ENCODE measurements around the gene ANKRD55.

Gene ANKRD55

GRCh38 chr5:56072863-56073766 lies 160.0 kb downstream of the ANKRD55 start:
- no peak for DNase-seq

DNA sequence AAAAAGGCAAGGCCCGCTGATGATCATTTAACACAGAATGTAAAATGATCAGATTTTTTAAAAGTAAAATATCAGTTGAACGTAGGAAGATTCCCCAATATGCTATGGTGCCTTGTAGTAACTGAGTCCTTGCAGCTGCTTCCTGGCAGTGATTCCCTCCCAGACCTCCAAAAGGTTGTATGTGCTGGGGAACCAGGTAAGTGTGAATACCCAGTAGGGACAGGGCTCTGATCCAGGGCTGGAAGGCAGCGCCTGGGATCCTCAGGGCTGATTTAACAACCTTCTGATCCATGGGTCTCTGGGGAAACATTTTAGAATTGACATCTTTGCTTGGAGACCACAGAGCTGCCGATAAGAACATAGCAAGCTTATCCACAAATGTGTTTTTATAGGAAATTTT lies 161.7 kb downstream of the ANKRD55 start:
- DNase-seq, result no peak

DNA sequence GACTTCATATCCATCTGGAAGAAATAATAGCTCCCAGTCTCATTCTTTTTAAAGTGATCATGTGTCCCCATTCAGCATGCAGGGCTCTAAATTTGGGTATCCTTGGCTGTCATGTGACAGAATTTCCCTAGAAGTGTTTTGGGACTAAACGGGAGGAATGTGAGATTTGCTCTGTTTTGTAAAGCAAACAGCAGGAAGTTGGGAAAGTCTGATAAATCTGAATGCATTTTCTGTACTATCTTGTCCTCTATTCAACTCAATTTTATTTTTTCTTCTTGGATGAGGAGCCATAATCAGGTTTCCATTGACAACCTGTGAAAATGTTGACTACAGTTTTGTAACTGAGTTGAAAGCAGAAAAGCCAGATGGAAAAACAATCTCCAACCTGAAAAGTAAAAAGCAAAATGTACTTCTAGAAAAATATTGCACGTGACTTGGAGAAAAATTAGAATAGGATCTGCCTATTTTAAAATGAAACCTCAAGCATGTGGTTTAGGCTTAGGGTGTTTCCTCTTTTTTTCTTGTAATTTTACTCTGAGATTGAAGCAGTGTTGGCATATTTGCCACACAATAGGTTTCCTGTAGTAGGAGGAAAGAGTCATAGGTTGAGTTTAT lies 162.2 kb downstream of the ANKRD55 start:
- no peak for DNase-seq

GRCh38 chr5:56069652-56070226 lies 163.4 kb downstream of the ANKRD55 start:
- no peak for DNase-seq

GRCh38 chr5:56066931-56067450 lies 166.1 kb downstream of the ANKRD55 start:
- no peak for DNase-seq

- no peak for DNase-seq
Observed at GRCh38 chr5:56064984-56065383, 168.1 kb downstream of the ANKRD55 start.

- peak; percentile 66 for DNase-seq
Observed at GRCh38 chr5:56060276-56061110, 172.6 kb downstream of the ANKRD55 start.

DNA sequence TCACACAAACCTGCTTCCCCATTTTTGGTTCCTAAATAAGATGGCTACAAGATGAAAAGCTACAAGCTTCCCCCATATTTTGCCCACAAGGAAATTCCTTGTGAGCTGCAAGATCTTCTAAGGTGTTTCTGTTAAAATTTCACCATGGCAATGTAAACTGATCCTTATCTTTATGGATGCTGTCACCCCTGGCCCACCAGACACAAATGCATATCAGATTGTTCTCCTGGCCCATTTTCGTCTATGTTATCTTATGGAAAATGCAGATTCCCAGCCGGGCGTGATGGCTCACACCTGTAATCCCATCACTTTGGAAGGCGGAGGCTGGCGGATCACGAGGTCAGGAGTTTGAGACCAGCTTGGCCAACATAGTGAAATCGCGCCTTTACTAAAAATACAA lies 173.3 kb downstream of the ANKRD55 start:
- DNase-seq, result no peak

DNA sequence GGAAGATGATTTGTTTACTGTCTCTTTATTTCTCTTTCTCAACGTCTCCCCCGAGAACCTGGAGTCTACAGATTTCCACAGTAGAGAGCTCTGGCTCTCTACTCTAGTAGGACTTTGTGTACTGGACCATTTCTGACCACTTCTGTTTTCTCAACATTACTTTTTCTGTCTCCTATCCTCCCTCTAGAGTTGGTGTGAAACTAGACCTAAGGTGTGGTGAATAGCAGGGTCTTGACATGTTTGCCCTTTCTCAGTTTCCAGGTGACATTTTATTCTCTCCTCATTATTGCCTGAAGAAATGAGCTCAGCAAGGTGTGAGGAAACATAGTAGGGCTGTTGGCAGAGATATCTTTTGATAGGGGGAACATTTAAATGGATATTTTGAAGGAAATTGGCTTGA lies 176.3 kb downstream of the ANKRD55 start:
- DNase-seq, result no peak

DNA sequence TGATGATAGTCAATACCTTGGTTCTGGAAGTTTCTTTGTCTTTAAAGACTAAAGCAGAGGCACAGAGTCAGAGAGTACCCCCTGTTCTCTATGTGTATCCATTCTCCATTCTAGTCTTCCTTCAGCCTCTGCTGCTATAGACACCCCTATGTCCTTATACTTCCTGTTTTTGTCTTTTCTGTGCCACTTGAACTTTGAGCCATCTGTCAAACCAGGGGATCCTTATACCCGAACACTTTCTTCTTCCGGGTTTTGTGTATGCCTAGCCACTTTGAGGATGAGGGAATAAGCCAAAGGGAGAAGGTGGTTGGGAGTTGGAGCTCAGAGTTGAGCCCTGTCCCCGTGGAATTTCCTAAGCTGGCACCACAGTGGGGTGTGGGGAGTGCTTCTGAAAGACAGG lies 177.3 kb downstream of the ANKRD55 start:
- no peak for DNase-seq

DNA sequence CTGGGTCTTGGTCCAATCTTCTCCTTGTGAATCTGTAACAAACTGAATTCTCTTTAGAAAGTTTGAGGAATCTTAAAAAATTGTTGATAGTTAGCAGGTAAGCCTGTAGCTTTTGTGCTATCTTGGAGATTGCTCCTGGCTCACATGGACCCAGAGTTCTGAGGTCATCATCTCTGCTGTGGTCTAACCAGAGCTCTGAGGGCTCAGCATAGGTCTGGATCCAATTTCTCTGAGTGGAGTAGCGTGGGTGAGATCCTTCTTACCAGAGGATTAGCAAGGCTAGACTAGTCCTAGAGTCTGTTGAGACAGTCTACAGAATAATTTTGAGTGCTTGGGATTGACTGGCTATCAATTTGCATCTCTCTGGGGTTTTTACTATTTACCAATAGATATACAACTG lies 177.8 kb downstream of the ANKRD55 start:
- DNase-seq, result no peak

GRCh38 chr5:56054666-56055065 lies 178.5 kb downstream of the ANKRD55 start:
- no peak for DNase-seq

DNA sequence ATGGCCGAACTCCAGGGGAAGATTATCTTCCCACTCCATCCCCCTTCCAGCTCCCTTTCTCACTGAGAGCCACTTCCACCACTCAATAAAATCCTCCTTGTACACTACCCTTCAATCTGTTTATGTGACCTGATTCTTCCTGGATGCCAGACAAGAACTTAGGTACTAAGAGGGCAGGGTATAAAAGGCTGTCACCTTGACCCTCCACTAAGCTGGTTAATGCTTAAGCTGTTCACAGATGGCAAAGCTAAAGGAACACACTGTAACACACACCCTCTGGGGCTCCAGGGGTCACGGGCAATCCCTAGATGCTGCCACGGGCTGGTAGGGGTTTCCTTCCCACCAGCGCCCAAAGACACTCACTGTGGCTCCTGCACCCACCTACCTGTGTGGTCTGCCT lies 179.8 kb downstream of the ANKRD55 start:
- no peak for DNase-seq

DNA sequence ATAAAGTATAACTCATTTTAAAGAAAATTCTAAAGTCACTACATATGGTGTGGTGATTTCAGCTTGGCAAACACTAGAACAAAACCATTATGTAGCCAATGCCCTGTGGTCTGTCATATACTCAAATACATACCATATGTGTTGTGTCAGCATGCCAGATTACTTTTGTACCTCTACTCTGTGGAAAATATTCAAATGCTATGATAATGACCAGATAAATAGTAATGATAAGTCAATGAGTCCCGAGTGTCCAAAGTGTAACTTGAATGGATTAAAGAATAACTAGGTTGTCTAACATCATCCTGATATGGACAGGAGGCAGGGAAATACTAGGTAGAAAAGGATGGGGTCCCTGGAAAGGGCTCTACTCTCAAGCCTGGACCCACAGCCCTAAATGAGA lies 180.4 kb downstream of the ANKRD55 start:
- DNase-seq, result no peak

DNA sequence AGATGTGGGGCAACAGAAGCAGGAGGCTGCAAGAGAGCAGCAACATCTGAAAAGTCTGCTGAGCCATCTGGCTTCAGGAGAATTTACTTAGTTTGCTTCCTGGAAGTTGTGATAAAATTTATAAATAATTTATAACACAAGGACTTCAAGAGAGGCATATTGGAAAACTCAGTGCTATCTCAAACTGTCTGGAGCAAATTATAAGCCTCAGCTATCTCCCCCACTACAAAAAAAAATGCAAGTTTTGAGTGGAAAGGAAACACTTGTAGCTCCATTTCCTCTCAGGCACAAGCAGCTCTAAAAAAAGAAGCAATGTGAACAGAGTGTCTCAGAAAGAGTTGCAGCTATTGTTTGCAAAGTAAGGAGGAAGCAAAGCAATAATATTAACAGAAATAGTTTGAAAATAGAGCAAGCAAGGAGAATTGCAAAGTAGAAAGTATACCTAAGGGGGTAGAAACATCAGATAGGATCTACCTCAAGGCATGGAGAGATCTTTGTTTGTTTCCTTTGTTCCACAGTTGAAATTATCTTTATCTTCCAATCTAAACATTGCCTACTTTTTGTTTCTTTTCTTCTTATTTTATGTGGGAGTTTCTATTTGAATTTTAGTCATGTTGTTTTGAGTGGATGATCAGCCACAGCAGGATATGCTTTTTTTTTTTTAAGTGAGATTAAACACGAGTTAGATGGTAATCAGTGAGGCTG lies 182.4 kb downstream of the ANKRD55 start:
- no peak for DNase-seq
